Heart left ventricle (tissue), 16 donors: ENCODE data around the gene ELOVL5. TPM values are rescaled to one million over a fixed set of nuclear protein-coding genes. Genes with fewer than 3 reads are reported as not detected.

ENCODE experiments used
- ATAC-seq, 4 donors: fragments of 200-7000 bp; cut with Tn5 transposase; one replicate each; pipeline ENCODE4 v1.9.1; 2020 to 2022; ENCODE audit warnings: moderate library complexity in 4 of 4, mild to moderate bottlenecking in 3 of 4, moderate number of reproducible peaks in 1 of 4
- DNase-seq, 5 donors: peaks; one replicate each; pipeline ENCODE4 v3.0.0-alpha.2; 2020
- H3K27ac ChIP-seq, 12 donors: fragments of 200-600 bp; sonication (generic) in 4 of 12; one replicate each; pipeline versions ENCODE4 v1.5.0 to v1.8.0; 2016 to 2022; ENCODE audit warnings: mild to moderate bottlenecking in 2 of 12
- H3K27me3 ChIP-seq, 9 donors: fragments of 200-600 bp; sonication (generic) in 2 of 9; one replicate each; pipeline versions ENCODE4 v1.5.1 to v1.8.0; 2016 to 2022; ENCODE audit warnings: mild to moderate bottlenecking in 3 of 9
- H3K36me3 ChIP-seq, 9 donors: fragments of 200-600 bp; sonication (generic) in 2 of 9; one replicate each; pipeline versions ENCODE4 v1.5.0 to v1.8.0; 2018 to 2022; ENCODE audit warnings: mild to moderate bottlenecking in 2 of 9
- H3K4me1 ChIP-seq, 12 donors: fragments of 200-600 bp; sonication (generic) in 4 of 12; one replicate each; pipeline versions ENCODE4 v1.5.0 to v1.8.0; 2016 to 2022; ENCODE audit warnings: mild to moderate bottlenecking in 3 of 12
- H3K4me3 ChIP-seq, 12 donors: fragments of 200-600 bp; sonication (generic) in 4 of 12; one replicate each; pipeline versions ENCODE4 v1.5.0 to v1.8.0; 2017 to 2022; ENCODE audit warnings: mild to moderate bottlenecking in 9 of 12, moderate library complexity in 4 of 12
- H3K9me3 ChIP-seq, 12 donors: fragments of 200-600 bp; sonication (generic) in 4 of 12; one replicate each; pipeline versions ENCODE4 v1.5.0 to v1.8.0; 2016 to 2022; ENCODE audit warnings: mild to moderate bottlenecking in 1 of 12
- POLR2A ChIP-seq, 2 donors: fragments of 450-650 bp; IDR thresholded peaks; one replicate each; pipeline ENCODE4 v1.6.1; 2017; ENCODE audit warnings: antibody characterized with exemption in 2 of 2, mild to moderate bottlenecking in 2 of 2, moderate library complexity in 2 of 2
- WGBS, 4 donors: extraction: QIAGEN DNeasy Blood & Tissue Kit in 2 of 4; methylation state at CpG; one replicate each; pipeline versions ENCODE4 v1.1.5 to v1.1.7; 2013 to 2018; 5-methylcytosine and 5-hydroxymethylcytosine counted together
- intact Hi-C, 10 donors: fragments of 100-400 bp; cut with DNase I; formaldehyde crosslinking; loops; one replicate each; pipeline versions ENCODE4 v1.11.1 to v1.14.2; 2022
- polyA plus RNA-seq, 2 donors: library from polyadenylated mRNA; stranded (reverse); fragments of 200-250 nt; gene quantifications; one replicate each; pipeline ENCODE4 v1.2.3, GENCODE V29; 2013
- total RNA-seq, 9 donors: library from RNA; depleted of rRNA in 2 of 9; stranded (reverse); fragments of >200 nt in 2 of 9; fragmentation: NEBNext Ultra II Directional in 3 of 9; extraction: Animal tissue kit (Norgen Biotek cat#: 25700) in 3 of 9; gene quantifications; one replicate each; pipeline versions ENCODE4 v1.1.0 to v1.2.4, GENCODE V29; 2016 to 2023
- TF ChIP-seq, protein P1 (sequence below), 12 donors: fragments of 200-600 bp; sonication (generic) in 4 of 12; IDR thresholded peaks; one replicate each; pipeline versions ENCODE4 v1.5.0 to v1.8.0; 2018 to 2022; ENCODE audit warnings: antibody characterized with exemption in 12 of 12, mild to moderate bottlenecking in 5 of 12
- donor health status: ischemic (EF 13 %, LVEDD 7.1; RV severe dilation, severe dysfunction).
- donor health status: healthy with polysubstance abuse.
- donor health status: DM: no; HTN: yes; CAD: no.
- donor health status: DM: no; HTN: no; CAD: no.
- donor health status: ischemic (EF 25% LVEDD 6.9; RV normal size, moderate dysfunction).
- donor health status: ischemic (EF 25% LVEDD 5.7; RV mildly dilated, moderate dysfunction).
- donor health status: healthy.
- donor health status: DM: yes; HTN: yes; CAD: no.
- donor health status: ischemic (EF 35%, LVEDD 5.7; RV mildly dilated, moderate dysfunction).
- donor health status: nonischemic (EF 11% LVEDD 7.7; RV severe dilation, severe dysfunction).
- donor health status: DM: yes; HTN: yes; CAD: no.
- donor health status: PGD.
- donor health status: ischemic (EF 29% LVEDD 5.4; RV normal size, mild dysfunction).
- donor health status: nonischemic (EF 23%, LVEDD 6.1; RV moderate dilation, normal function).

Gene ELOVL5
- total and polyA plus RNA-seq, 11 donors: 9.6 to 47.9 (median 29.3) TPM

DNA sequence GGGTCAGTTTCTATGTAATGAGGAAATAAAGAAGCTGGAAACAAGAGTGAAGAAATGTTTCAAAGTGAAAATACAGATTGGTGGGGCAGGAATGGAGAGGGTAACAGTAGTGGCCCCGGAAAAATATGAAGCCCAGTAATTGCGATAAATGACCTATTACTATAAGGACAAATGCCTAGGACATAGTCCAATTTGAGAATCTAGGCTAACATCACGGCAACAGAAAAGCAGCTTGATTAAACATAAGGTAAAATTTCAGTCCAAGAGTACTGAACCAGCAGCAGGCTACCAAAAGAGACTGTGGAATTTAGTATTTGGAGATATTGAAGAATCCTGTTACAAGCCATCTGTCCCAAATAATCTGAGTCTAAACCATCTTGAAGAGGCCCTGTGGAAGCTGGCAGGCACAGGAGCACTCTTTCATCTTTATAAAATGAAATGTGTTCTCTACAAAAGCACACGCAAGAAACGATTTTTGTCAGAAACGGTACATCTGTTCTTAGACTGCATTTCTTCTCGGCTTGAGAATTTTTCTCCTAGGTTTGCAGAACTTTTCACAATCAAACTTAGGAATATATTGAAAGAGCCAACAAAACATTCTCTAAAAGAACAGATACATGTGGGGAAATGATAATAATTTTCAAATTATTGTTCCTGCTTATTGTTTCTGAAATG lies 49.3 kb downstream of the ELOVL5 start:
- DNase-seq: no peak
- WGBS, 4 donors: 80 to 84% (median 82%) methylated on average over 7 of the region's 7 CpGs
- intact Hi-C loops: loop anchor here (2.0 to 10.0 kb wide), 8 partner anchors 38 to 185 kb away; partner anchors contain the start of gene ELOVL5 (in 8 of the 10)

GRCh38 chr6:53297004-53297403 lies 51.7 kb downstream of the ELOVL5 start:
- peak overlapping the region in 3 of 12 donors; percentile 5 to 37 (median 30) for H3K27ac ChIP-seq
- no peak overlapping the region for H3K4me3 ChIP-seq
- no peak for TF ChIP-seq POLR2A (IDR thresholded peaks at IDR 0.05)
- TF ChIP-seq, protein P1, sequence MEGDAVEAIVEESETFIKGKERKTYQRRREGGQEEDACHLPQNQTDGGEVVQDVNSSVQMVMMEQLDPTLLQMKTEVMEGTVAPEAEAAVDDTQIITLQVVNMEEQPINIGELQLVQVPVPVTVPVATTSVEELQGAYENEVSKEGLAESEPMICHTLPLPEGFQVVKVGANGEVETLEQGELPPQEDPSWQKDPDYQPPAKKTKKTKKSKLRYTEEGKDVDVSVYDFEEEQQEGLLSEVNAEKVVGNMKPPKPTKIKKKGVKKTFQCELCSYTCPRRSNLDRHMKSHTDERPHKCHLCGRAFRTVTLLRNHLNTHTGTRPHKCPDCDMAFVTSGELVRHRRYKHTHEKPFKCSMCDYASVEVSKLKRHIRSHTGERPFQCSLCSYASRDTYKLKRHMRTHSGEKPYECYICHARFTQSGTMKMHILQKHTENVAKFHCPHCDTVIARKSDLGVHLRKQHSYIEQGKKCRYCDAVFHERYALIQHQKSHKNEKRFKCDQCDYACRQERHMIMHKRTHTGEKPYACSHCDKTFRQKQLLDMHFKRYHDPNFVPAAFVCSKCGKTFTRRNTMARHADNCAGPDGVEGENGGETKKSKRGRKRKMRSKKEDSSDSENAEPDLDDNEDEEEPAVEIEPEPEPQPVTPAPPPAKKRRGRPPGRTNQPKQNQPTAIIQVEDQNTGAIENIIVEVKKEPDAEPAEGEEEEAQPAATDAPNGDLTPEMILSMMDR (IDR thresholded peaks at IDR 0.05): no peak

More for the DNA sequence above, 49.3 kb downstream of the ELOVL5 start:
- H3K27ac ChIP-seq: peak overlapping the region in 10 of 12 donors; percentile 43 to 88 (median 81)
- ATAC-seq: no peak
- H3K27me3 ChIP-seq: no peaks in the 10 kb centered on the region
- TF ChIP-seq, protein P1 (IDR thresholded peaks at IDR 0.05): no peak
- no peak for TF ChIP-seq POLR2A (IDR thresholded peaks at IDR 0.05)
- H3K9me3 ChIP-seq: no peaks in the 10 kb centered on the region
- no peak overlapping the region for H3K4me3 ChIP-seq
- peaks cover 0 to 7% (median 1%) of the 10 kb centered on the region in 9 donors for H3K36me3 ChIP-seq
- H3K4me1 ChIP-seq: peaks cover 19 to 87% (median 69%) of the 10 kb centered on the region in 12 donors

GRCh38 chr6:53295176-53295575 lies 53.6 kb downstream of the ELOVL5 start:
- intact Hi-C loops: loop anchor here in 8 of 10 donors (5.0 to 10.0 kb wide), 7 partner anchors 42 to 190 kb away; partner anchors contain the start of gene ELOVL5 (in 1 of the 8)
- WGBS, 4 donors: 86 to 93% (median 88%) methylated on average over 1 of the region's 1 CpG
- ATAC-seq: no peak
- peaks cover 0 to 32% (median 21%) of the 10 kb centered on the region in 9 donors for H3K36me3 ChIP-seq
- H3K27me3 ChIP-seq: no peaks in the 10 kb centered on the region
- TF ChIP-seq, protein P1 (IDR thresholded peaks at IDR 0.05): no peak
- no peak for TF ChIP-seq POLR2A (IDR thresholded peaks at IDR 0.05)
- no peak for DNase-seq
- H3K9me3 ChIP-seq: no peaks in the 10 kb centered on the region
- no peak overlapping the region for H3K4me3 ChIP-seq
- no peak overlapping the region for H3K27ac ChIP-seq
- peaks cover 0 to 60% (median 36%) of the 10 kb centered on the region in 12 donors for H3K4me1 ChIP-seq

More at GRCh38 chr6:53297004-53297403, 51.7 kb downstream of the ELOVL5 start:
- DNase-seq (no peak), ATAC-seq (no peak)
- Histone ChIP-seq H3K27me3 (no peaks in the 10 kb centered on the region), H3K9me3 (no peaks in the 10 kb centered on the region), H3K36me3 (peaks cover 0 to 18% (median 10%) of the 10 kb centered on the region in 9 donors), H3K4me1 (peaks cover 10 to 70% (median 50%) of the 10 kb centered on the region in 12 donors)
- intact Hi-C loops: loop anchor here in 8 of 10 donors (5.0 to 10.0 kb wide), 7 partner anchors 40 to 188 kb away; partner anchors contain the start of gene ELOVL5 (in 1 of the 8)
- WGBS, 4 donors: 71 to 80% (median 74%) methylated on average over 4 of the region's 4 CpGs

- DNase-seq: no peak
- TF ChIP-seq, protein P1 (IDR thresholded peaks at IDR 0.05): no peak
- no peak for TF ChIP-seq POLR2A (IDR thresholded peaks at IDR 0.05)
- Histone ChIP-seq H3K4me3 (no peak overlapping the region), H3K27ac (no peak overlapping the region), H3K9me3 (no peaks in the 10 kb centered on the region), H3K4me1 (peaks cover 0 to 58% (median 31%) of the 10 kb centered on the region in 12 donors), H3K36me3 (peaks cover 0 to 38% (median 25%) of the 10 kb centered on the region in 9 donors), H3K27me3 (no peaks in the 10 kb centered on the region)
- 96 to 98% (median 97%) methylated on average over 1 of the region's 1 CpG for WGBS, 4 donors
- intact Hi-C loops: loop anchor here in 9 of 10 donors (5.0 to 10.0 kb wide), 7 partner anchors 43 to 190 kb away; partner anchors contain the start of gene ELOVL5 (in 1 of the 9)
- ATAC-seq: no peak
Measured at GRCh38 chr6:53294611-53295010, 54.1 kb downstream of the ELOVL5 start.
